NOMO-1 treated with dmso at 0.1 percent for 144 hours (cell line): ENCODE results near the gene PTGDS.

Experiments
- DNase-seq: peaks from one replicate; lab custom pipeline; 2025; ENCODE audit not compliant: unreplicated experiment; lab: John Stamatoyannopoulos, UW

The PTGDS gene

DNA sequence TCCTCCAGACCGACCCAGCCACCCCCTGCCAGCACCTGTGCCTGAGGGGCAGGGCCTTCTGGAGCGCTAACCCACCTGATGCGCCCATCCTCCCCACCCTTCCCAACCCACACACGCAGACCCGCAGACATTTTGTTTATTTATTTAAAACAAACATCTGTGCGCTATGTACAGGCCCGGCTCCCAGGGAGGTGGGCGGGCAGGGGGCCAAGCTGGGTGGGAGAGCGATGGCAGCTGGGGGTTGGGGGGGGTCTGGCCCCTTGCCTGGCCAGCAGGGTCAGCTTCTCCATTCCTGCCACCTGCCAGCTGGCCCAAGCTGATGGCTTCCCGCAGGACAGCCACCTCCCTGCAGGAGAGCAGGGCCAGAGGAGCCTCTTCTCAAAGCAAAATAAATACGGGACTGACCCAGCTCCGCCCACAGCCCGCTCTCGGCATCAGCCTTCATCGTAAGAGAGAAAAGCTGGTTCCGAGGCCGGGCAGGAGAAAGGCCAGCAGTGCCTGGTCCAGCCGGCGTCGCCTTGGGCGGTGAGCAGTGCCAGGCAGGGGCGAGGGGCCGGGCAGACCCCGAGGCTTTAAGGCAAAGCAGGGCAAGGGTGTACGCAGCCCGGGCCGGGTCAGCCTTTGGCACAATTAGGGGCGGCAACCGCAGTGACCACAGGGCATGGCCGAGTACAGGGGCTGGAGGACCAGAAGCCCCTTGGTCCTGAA is 30.0 kb downstream of the PTGDS start:
- DNase-seq = no peak

DNA sequence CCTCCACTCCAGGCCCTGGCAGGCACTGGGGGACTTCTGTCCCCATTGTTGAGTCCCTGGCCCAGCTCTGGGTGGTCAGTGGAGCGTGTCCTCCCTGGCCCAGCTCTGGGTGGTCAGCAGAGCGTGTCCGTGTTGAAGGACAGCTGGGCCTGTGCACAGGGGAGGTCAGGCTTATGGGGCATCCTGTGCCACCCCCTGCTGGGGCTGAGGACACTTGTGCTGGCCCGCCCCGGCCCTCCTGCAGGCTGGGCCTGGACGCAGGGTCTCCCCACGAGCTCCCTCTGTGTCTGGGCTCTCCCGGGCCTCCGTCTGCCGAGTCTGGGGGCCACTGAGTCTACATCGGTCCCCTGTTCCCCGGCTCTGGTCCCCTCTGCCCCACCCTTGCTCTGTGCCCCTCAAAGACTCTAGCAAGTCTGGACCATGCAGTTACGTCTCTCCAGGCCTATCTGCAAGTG is 30.5 kb downstream of the PTGDS start:
- no peak for DNase-seq

DNA sequence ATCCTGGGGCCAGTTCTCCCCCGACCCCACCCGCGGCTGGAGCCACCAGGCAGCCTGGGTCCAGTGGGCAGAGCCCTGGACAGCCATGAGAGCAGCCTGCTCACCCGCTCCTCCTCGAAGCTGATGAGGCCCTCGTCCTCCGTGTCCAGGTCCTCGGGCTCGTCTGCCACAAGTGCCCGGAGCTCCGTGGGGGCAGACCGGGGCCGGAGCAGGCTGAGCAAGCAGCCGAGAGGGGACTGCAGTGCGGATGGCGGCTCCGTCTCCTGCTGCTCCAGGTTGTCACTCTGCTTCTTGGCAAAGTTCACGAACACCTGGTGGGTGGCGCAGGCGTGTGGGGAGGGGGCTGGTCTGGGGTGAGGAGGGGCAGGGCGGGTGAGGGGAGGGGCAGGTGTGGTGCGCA is 31.0 kb downstream of the PTGDS start:
- DNase-seq = no peak

DNA sequence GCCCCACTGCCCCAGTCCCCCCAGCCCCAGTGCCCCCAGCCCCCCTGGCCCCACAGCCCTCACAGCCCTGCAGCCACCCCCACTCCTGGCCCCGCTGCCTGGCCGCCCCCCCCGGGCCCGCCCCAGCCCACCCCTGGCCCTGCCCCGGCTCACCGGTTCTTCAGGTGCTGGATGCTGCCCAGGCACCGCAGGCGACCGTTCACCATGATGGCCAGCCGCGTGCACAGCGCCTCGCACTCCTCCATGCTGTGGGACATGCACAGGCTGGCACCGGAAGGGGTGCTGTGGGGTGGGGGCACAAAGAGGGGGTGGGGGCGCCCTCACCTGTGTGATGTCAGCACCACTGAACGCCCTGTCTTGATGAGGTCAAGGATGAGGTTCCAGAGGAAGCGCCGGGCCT is 31.9 kb downstream of the PTGDS start:
- DNase-seq = no peak

DNA sequence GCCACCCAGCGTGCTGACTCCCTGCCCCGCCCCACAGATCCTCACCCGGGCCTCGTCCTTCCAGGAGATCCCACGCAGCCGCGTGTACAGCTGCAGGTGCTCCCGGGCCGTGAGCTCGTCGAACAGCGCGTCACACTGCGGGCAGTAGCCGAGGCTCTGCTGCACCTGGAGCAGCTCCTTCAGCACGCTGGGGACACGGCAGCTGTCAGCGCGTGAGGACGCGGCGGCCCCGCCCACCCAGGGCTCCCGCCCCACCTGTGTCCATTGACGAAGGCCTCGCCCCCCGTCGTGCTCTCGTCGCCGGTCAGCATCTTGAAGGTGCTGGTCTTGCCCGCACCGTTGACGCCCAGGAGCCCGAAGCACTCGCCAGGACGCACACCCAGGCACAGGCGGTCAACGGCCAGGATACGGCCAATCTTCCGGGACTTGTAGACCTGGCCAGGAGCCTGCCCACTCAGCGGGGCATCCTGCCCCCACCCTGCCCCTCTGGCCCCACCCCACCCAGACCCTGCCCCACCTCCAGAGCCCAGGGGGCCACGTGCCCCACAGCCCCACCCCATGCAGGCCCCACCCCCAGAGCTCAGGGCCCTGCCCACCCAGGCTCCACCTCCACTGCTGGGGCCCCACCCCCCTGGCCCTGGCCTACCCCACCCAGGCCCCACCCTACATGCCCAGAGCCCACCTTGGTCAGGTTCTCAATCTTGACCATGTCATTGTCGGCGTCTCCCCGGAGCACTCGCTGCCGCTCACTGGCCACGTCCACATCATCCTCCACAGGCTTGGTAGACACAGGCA is 32.8 kb downstream of the PTGDS start:
- DNase-seq = no peak

DNA sequence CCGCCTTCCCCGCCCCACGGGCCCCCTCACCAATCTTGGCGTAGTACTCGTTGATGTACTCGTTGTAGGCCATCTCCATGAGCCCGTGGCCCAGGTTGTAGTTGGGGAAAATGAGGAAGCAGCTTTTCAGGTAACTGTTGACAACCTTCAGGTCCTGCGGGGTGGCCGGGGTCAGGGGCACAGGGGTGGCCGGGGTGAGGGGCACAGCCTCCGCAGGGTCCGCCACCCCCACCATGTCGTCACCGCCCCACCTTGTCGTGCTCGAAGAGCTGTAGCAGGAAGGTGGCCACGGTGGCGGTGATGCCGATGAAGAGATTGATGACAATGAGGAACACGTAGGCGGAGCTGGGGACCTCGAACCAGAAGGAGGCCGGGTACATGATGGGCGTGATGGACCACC is 33.9 kb downstream of the PTGDS start:
- no peak for DNase-seq

DNA sequence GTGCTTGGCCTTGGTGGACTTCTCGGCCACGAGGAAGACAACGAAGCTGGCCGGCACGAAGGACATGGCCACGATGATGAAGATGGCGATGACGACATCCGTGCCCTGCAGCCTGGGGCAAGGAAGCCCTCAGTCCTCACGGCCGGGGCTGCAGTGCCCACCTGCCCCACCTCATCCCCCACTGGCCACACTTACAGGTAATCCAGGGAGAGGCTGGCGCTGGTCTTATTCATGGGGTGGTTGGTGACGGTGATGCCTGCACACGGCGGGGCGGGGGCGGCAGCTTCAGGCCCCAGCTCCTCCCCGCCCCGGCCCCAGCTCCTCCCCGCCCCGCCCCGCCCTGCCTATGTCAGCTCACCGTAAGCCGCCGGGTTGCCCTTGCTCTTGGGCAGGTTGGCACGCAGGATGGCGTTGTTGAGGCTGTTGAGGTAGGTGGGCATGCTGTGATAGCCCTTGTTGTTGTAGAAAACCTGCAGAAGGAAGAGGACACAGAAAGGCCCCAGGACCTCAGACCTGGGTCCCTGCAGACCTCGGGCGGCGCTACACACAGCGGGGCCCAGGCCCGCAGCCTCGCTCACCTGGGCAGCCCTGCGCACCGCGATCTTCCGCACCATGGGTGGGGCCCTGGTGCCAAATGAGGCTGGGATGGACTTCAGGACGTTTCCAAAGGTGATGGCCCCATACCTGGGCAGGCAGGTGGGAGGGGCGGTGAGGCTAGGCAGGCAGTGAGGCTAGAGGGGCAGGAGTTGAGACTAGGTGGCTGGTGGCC is 34.8 kb downstream of the PTGDS start:
- DNase-seq = no peak

DNA sequence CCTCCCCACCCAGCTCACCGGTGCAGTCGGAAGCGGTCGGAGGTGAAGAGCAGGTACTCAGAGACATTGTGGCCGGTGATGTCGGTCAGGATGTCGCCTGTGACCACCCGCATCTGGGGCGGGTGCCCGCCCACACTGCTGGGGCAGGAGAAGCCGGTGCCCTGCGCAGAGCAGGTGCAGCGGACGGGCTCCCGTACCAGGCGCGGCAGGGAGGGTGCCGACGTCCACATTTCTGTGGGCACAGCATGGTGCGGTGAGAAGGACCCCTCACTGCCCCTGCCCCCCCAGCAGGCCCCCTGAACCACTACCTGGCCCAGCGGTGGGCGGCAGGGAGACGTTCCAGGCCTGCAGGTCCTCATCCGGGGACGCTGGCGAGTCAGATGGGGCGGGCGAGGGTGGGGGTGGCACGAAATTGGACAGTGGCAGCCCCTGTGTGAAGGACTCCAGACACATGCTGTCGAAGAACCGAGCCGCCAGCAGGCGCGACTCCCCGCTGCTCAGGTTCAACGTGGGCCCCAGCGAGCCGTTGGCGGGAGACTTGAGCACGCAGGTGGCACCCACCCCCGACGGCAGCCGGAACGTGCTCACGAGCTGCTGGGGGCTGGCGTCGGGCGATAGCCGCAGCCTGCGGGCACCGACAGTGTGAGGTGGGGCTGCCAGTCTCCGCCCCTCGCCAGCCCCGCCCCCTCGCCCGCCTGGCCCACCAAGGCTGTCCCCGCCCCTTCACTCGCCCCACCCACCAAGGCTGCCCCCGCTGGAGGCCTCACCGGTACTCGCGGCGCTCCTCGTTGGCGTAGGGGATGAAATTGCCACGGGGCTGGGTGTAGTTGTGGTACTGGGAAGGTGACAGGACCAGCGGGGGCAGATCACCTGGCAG is 35.6 kb downstream of the PTGDS start:
- DNase-seq = no peak

DNA sequence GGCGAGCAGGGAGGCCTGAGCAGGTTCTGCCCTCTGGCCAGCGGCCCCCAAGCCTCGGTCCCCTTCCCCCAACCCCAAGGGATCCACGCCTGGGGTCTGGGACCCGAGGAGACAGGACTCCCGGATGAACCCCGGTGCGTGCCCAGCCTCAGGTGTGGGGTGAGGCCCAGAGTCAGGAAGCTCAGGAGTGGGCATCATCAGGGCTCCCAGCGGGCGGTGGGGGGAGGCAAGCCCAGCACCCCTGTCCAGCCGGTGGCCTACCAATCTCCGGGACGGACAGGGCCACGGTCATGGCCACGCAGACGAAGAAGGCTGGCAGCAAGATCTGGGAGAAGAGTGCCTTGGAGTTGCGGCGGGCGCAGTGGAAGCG is 36.3 kb downstream of the PTGDS start:
- no peak for DNase-seq

DNA sequence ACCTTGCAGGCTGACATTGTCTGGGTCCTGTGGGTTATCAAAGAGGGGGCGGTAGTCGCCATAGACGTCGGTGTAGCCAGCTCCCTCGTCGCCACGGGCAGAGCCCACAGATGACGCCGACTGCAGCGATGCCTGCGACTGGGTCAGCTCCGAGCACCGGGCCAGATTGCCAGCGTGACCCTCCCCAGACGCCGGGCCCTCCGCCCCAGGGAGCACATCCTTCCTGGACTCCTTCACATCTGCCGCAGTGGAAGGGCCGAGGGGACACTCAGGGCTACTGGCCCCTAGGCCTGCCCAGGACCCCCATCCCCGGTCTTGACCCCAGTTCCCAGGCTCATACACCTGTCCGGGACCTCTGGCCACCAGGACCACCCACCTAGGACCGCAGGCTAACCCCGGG is 36.9 kb downstream of the PTGDS start:
- no peak for DNase-seq

DNA sequence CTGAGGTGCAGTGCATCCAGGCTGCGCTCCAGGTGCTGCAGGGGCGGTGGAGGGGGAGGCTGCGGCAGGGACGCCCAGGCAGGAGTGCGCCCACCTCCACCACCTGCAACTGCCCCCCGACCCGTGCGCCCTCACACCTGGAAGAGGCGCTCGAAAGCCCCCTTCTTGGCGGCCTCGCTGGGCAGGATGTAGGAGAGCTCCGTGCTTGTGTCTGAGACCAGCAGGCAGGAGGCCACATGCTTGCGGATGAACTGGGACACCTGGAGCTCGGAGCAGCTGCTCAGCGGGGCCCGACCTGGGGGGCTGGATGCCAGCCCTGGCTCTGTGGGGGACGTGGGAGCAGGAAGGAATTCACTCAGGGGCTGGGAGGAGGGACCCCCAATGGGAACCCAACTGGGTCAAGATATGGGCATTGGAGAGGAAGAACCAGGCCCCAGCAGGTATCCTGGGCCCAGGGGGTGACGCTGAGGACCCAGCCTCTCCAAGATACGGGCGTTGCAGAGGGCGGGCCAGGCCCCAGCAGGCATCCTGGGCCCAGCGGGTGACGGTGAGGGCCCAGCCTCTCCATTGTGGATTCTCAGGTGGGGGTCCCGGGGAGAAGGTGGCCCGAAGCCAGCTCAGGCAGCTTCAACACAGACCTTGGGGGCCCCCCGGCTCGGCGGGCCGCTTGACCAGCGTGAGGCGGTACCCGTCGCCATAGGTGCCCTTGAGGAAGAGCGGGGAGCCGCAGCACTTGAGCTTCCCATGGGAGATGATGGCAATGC is 37.7 kb downstream of the PTGDS start:
- no peak for DNase-seq

DNA sequence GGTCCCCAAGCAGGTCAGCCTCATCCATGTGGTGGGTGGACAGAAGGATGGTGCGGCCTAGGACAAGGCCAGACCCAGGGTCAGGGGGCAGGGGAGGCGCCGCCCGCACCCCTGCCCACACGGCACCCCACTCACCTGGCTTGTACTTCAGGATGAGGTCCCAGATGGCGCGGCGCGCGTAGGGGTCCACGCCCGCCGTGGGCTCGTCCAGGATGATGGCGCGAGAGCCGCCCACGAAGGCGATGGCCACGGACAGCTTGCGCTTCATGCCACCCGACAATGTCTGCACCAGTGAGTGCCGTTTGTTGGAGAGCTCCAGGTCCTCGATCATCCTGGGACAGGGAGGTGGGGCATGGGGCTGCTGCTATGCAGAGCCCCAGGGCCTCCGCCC is 38.2 kb downstream of the PTGDS start:
- no peak for DNase-seq

DNA sequence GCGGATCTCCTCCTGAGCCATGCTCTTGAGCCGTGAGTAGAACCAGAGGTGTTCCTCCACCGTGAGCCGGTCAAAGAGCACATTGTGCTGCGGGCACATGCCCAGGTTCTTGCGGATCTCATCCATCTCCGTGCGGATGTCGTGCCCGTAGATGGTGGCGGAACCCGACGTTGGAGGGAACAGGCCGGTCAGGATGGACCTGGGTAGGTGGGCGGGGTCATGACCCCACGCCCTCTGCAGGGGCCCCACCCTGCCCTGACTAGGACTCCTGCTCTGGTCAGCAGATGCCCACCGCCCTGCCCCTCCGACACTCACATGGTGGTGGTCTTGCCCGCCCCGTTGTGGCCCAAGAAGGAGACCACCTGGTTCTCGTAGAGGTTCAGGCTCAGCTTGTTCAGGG is 38.7 kb downstream of the PTGDS start:
- DNase-seq = no peak

DNA sequence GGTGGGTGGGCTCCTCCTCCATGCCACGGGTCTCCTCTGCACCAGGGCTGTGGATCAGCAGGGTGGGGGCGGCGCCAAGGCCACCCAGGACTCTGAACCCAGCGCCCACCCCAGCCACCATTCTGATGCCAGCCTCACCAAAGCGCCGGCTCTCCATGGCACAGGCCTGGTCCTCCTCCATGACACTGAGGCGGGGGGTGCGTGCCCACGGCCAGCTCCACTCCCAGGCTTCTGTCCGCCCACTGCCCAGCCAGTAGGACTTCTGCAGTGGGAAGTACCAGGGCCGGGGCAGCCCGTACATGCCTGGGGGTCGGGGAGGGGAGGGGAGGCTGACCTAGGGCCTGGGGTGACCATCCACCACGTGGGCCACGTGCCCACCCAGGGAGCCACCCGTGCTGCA is 39.1 kb downstream of the PTGDS start:
- DNase-seq = no peak

DNA sequence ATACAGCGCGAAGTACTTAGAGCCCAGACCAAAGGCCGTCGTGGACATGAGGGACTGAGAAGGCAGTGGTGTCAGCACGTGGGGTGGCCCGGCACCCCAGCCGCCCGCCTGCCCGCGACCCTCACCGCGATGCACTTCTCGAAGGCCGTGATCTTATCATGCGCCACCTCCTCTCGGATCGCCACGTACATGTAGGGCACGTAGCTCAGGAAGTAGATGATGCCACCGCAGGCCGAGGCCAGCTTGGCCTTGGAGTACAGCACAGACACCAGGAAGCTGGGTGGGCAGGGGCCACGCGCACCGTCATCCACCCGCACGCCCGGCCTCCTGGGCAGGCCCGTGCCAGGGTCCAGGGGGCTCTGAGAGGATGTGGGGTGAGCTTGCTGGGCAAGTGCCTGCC is 39.8 kb downstream of the PTGDS start:
- no peak for DNase-seq

DNA sequence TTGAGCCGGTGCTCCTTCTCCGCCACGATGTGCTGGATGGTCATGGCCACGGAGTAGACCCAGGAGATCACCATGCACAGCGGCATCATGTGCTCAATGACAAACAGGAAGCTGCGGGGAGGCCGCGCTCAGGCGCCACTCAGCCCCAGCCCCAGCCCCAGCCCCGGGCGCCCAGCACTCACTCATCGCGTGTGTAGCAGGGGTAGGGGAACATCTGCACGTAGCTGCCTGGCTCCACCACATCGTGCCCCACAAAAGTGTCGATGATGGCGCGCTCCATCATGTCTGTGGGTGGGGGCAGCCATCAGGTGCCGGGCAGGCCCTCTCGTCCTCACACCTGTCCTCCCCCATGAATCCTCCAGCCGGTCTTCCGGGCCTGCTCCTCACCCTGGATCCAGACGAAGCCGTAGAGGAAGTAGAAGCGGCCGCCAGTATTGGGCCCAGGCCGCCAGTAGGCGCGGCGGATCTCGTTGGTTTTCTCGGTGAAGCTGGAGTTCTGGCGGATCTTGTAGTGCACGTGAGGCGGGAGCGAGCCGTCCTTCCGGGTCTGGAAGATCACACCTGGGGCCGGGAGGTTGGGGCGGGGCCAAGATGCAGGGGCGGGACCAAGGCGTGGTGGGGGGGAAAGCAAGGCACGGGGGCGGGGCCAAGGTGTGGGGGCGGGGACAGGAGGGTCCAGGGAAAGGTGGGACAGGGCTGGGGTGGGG is 40.6 kb downstream of the PTGDS start:
- no peak for DNase-seq

DNA sequence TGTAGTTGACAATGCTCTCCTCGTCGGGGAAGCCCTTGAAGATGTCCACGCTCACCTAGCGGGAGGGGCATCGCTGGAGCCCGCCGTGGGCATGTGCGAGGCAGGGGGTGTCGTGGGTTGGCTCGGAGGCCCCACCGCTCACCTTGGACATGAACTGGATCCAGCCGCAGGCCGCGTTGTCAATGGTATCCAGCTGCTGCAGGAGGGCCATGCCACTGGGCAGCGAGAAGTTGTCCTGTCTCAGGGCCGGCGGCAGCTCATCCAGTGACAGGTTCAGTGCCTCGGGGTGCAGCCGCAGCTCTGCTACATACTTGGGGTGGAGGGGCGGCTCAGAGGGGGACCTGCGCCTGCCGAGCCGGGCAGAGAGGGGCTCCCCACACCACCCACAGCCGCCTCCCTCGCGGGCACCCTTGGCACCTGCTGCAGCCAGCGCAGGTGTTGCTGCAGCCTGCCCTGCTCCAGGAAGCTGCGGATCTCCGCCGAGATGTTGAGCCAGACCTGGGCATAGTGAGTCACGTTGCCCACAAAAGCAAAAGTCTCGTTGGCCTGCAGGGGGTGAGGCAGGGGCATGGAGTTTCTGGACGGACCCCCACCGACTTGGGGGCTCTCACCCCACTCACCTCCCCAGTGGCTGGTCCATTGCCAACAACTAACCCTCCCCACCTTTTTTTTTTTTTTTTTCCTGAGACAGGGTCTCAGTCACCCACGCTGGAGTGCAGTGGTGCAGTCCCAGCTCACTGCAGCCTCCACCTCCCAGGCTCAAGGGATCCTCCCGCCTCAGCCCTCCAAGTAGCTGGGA is 41.7 kb downstream of the PTGDS start:
- no peak for DNase-seq

DNA sequence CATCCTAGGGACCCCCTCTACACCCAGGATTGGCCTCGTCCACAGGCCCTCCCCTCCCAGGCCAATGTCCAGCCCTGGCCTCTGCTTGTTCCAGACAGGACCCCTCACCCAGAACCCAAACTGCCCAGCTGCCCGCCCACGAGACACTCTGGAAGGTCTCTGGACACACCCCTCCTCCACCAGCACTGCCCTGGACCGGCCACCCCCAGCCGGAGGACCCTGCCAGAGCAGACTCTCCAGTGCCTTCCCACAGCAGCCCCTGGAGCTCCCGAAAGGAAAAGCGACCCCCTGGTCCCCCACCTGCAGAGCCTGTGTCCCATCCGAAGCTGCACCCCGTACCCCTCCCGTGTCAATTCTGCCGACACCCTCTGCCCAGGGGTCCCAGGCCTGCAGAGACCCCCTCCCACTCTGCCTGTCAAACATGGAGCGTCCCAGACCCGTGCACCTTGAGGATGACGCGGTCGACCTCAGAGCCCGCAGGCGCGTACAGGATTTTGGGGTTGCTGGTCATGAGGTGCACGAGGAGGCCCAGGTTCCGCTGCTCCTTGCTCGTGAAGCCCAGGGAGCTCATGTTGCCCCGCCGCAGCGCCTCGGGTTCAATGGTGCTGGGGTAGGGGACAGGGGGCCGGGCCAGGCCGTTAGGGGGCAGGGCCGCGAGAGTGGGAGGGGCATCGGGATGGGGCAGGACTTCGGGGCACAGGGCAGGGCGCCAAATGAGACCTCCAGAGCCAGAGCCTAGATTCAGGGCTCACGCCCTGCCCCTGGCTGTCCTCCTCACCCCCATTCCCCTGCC is 42.8 kb downstream of the PTGDS start:
- DNase-seq = no peak
